AG04449 (cell line): ENCODE measurements around the gene MRPL51.

Experiments
- CTCF ChIA-PET: fragments of 350-600 bp; formaldehyde crosslinking; extraction: SDS; loops from one replicate; lab custom pipeline; 2021; ENCODE audit warnings: antibody characterized with exemption; lab: Yijun Ruan, JAX
- POLR2A ChIA-PET: fragments of 400-600, 350-600 bp; formaldehyde crosslinking; extraction: SDS; loops from one replicate; lab custom pipeline; 2020; ENCODE audit warnings: antibody characterized with exemption, inconsistent platforms; lab: Yijun Ruan, JAX
- DNase-seq: peaks from one replicate; pipeline ENCODE4 v3.0.0-alpha.2; 2010; ENCODE audit warnings: low read depth, low spot score
- H3K4me3 ChIP-seq: 2 replicates; pipeline ENCODE4 v1.5.1; 2011; ENCODE audit warnings: low read depth, mild to moderate bottlenecking, control low read depth, low read length
- TF ChIP-seq, protein P1 (sequence below): IDR thresholded peaks from one replicate; pipeline ENCODE4 v1.5.1; 2011; ENCODE audit warnings: mild to moderate bottlenecking, moderate library complexity, low read length, control low read depth, inconsistent platforms; ENCODE audit not compliant: insufficient read depth; ENCODE audit errors: missing control alignments

Gene MRPL51

DNA sequence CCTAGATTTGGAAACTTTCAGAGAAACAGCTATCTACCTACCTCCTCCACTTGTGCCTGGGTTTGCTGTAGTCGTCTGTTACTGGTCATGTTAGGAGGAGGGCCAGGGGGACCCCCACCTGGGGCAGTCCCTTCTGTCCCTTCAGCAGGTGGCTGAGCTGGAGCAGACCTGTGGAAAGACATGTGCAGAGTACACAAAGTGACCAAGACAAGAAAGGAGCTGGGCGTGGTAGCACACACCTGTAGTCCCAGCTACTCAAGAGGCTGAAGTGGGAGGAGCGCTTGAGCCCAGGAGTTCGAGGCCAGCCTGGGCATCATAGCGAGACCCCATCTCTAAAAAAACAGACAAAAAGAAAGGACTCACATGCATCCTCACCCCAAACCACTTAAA, 26.9 kb downstream of the MRPL51 start:
- H3K4me3 ChIP-seq = no peak overlapping the region
- CTCF ChIA-PET = interaction anchor here (0.6 to 10.3 kb wide), 44 partner anchors 8 to 477 kb away, joined by 3 to 199 read pairs (median 5); partner anchors contain the start of genes LTBR, MRPL51 and TAPBPL

DNA sequence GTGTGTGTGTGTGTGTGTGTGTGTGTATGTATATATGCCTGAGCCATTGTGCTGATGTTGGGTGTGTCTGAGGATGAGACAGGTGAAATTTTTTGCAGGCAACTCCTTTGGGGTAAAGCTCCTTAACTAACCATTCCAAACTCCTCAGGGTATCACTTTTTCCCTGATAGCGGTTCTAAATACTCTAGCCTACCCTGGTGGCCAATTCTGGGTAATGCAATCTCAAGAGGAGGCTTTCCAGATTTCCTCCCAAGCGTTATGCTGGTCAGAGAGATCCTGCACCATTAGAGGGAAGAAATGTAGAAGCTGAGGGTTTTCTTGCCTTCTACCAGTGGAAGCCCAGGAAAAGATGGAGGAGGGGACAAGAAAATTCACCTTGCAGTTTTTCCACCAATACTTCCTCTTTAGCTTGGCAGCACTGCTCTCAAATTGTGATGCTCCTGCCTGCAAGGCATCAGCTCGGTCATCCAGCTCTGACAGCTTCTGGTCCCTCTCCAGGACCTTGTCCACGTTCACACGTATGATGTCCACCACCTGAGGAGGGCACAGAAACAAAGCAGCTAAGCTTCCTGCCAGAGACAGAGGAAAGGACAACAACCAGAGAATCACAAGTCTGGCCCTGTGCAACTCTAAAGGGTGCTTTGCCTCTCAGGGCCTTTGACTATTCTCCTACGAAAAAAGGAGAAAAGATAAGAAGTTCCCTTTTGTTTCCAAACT, 27.4 kb downstream of the MRPL51 start:
- DNase-seq = no peak
- TF ChIP-seq, protein P1, sequence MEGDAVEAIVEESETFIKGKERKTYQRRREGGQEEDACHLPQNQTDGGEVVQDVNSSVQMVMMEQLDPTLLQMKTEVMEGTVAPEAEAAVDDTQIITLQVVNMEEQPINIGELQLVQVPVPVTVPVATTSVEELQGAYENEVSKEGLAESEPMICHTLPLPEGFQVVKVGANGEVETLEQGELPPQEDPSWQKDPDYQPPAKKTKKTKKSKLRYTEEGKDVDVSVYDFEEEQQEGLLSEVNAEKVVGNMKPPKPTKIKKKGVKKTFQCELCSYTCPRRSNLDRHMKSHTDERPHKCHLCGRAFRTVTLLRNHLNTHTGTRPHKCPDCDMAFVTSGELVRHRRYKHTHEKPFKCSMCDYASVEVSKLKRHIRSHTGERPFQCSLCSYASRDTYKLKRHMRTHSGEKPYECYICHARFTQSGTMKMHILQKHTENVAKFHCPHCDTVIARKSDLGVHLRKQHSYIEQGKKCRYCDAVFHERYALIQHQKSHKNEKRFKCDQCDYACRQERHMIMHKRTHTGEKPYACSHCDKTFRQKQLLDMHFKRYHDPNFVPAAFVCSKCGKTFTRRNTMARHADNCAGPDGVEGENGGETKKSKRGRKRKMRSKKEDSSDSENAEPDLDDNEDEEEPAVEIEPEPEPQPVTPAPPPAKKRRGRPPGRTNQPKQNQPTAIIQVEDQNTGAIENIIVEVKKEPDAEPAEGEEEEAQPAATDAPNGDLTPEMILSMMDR = peak; percentile 65
- ChIA-PET CTCF (interaction anchor here (0.6 to 10.3 kb wide), 56 partner anchors 9 to 477 kb away, joined by 3 to 199 read pairs (median 4); partner anchors contain the start of genes LTBR, MRPL51 and TAPBPL), POLR2A (interaction anchor here (1.0 kb wide), 3 partner anchors 72 to 142 kb away, joined by 3 to 4 read pairs (median 3); no protein-coding TSS in a partner anchor)
- no peak overlapping the region for H3K4me3 ChIP-seq

More for the DNA sequence above, 26.9 kb downstream of the MRPL51 start:
- no peak for DNase-seq
- POLR2A ChIA-PET = interaction anchor here (0.6 to 1.0 kb wide), 2 partner anchors 15 to 130 kb away, joined by 3 read pairs; partner anchors contain the start of gene TAPBPL
- TF ChIP-seq, protein P1 = no peak

DNA sequence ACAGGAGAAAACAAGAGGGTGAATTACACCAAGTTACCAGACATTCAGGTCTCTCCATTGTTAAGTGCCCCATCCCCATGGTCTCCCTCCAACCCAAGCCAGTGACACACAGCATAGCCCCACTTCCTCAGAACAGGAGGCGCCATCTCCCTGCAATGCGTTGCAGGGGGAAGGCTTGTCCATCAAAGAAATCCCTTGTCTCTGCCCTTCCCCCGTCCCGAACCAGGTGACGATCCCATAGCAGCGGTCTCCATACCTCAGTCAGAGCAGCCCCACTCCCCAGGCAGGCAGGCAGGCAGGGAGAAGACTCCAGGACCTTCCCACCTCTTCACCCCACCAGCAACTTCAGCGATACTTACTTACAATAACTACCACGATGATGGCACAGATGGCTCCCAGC, 28.5 kb downstream of the MRPL51 start:
- no peak for DNase-seq
- CTCF ChIA-PET = interaction anchor here (0.8 to 10.3 kb wide), 31 partner anchors 10 to 476 kb away, joined by 3 to 199 read pairs (median 9); partner anchors contain the start of genes MRPL51 and TAPBPL
- no peak overlapping the region for H3K4me3 ChIP-seq
- TF ChIP-seq, protein P1 = no peak
- POLR2A ChIA-PET = no interaction called here

DNA sequence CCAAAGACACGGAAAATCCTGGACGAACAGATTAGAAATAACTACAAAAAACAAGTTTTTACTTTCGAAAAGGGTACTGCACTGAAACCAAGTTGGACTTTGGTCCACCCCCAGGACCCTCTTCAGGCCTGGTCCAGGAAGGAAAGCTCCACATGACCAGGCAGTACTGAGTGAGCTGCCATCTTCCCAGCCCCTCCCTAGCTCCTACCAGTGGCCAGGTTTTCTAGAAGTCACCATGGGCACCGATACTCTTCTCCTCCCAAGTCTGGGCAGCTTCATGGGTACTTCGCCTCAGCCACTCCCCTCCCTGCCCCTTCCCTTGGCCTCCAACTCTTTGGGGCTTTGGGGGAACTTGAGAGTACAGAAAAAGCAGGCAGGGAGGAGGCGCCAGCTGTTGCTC, 29.2 kb downstream of the MRPL51 start:
- POLR2A ChIA-PET = interaction anchor here (0.7 kb wide), 1 partner anchor 70 kb away, joined by 6 read pairs; the partner anchor contains the start of gene GAPDH
- no peak overlapping the region for H3K4me3 ChIP-seq
- TF ChIP-seq, protein P1 = no peak
- DNase-seq = no peak
- CTCF ChIA-PET = interaction anchor here (0.6 to 10.3 kb wide), 9 partner anchors 8 to 141 kb away, joined by 3 to 199 read pairs (median 4); no protein-coding TSS in a partner anchor

DNA sequence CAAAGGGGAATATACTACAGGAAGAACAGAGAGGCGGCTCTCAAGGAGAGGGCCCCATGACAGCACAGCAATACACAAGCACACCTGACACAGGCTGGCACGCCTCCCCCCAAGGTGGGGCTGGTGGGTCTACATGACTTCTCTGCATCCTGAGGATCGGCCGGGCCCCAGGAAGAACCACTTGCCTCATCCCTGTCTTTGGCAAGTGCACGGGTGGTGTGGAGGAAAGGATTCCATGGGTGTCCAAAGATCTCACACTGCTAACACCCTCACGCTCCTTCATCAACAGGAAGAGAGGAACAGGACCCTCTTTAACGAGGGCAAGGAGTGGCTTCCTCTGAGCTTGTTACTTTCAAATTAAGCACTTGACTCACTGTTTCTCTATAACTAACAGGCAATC, 29.8 kb downstream of the MRPL51 start:
- TF ChIP-seq, protein P1 = no peak
- CTCF ChIA-PET = interaction anchor here (0.9 to 10.3 kb wide), 8 partner anchors 12 to 140 kb away, joined by 3 to 199 read pairs (median 4); no protein-coding TSS in a partner anchor
- POLR2A ChIA-PET = interaction anchor here (0.7 to 7.5 kb wide), 2 partner anchors 7 to 71 kb away, joined by 6 to 43 read pairs; partner anchors contain the start of genes GAPDH and VAMP1
- DNase-seq = no peak
- no peak overlapping the region for H3K4me3 ChIP-seq
